CD4-positive, alpha-beta T cell treated with Interleukin-4 for 1 hour (primary cell): ENCODE results near the gene APAF1.
"Not testable (repeated sequence)": the region's sequence is repeated elsewhere in the genome, so short reads cannot be mapped to it uniquely, and the experiment has no call there.

Experiments used
- DNase-seq, 2 donors: peaks; one replicate each; pipeline ENCODE4 v3.0.0-alpha.2; 2020 to 2022

APAF1 gene

GRCh38 chr12:98644712-98645571 is at the start of gene APAF1, which contains the start of gene IKBIP:
APAF1 (plus strand) TSS chr12:98645290; CDS start chr12:98648360, 3,070 bp downstream.
IKBIP (minus strand) TSS chr12:98644788; CDS start chr12:98644701, 87 bp downstream.
- DNase-seq, result peak; percentile 94 to 96

DNA sequence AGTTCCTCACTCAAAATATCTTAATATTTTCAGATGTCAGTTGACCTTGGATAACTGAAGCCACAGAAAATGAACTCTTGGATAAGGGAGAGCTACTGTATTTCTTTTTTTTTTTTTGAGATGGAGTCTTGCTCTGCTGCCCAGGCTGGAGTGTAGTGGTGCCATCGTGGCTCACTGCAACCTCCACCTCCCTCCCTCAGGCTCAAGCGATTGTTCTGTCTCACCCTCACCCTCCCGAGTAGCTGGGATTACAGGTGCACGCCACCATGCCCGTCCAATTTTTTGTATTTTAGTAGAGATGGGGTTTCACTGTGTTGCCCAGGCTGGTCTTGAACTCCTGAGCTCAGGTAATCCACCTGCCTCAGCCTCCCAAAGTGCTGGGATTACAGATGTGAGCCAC is 47.8 kb upstream of the APAF1 start:
- not testable (repeated sequence) for DNase-seq

DNA sequence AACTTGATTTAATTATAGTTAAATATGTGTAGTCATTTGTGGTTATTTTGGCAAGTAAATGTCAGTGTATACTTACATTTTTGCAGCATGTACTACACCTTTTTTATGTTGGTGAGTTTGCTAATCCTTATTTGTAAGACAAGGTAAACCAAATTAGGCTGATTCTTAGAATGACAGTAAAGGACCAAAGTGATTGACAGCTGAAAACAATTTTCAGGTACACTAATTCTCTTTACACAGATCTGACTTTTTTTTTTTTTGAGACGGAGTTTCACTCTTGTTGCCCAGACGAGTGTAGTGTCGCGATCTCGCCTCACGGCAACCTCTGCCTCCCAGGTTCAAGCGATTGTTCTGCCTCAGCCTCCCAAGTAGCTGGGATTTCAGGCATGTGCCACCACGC is 43.2 kb upstream of the APAF1 start:
- DNase-seq, result no peak

- DNase-seq, result no peak
These were observed 38.6 kb upstream of the APAF1 start for GRCh38 chr12:98606359-98606988.

DNA sequence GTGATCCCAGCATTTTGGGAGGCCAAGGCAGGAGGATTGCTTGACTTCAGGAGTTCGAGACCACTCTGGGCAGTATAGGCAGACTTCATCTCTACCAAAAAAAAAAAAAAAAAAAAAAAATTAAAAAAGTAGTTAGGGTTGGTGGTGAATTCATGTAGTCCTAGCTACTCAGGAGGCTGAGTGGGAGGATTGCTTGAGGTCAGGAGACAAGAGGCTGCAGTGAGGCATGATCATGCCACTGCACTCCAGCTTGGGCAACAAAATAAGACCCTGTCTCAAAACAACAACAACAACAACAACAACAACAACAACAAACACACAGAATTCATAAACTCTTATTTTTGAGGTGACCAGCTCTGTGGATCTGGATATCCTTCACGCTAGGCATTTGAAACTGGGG is 34.5 kb upstream of the APAF1 start:
- DNase-seq, result no peak

DNA sequence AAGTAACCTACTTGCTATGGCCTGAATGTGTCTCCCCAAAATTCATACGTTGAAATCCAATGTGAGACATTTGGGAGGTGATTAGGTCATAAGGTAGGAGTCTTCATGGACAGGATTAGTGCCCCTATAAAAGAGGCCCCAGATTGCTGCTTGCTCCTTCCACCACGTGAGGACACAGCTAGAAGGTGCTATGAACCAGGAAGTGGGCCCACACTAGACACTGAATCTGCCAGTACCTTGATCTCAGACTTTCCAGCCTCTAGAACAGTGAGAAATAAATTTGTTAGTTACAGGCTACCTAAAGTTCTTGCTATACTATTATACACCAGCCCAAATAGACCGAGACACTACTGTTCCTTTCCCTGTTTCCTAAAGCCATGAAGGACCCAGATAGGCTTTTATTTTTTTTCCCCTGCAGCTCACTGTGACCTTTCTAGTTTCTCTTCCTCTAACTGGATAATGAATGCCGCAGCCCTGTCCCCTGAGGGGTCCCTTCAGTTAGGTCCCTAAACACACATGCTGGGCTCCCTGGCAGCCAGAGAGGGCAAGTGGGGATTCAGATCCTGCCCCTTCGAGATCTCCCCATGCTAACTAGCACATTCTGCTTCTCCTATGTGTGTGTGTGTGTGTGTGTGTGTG is 32.3 kb upstream of the APAF1 start:
- DNase-seq, result peak in 1 of 2 donors; percentile 22

DNA sequence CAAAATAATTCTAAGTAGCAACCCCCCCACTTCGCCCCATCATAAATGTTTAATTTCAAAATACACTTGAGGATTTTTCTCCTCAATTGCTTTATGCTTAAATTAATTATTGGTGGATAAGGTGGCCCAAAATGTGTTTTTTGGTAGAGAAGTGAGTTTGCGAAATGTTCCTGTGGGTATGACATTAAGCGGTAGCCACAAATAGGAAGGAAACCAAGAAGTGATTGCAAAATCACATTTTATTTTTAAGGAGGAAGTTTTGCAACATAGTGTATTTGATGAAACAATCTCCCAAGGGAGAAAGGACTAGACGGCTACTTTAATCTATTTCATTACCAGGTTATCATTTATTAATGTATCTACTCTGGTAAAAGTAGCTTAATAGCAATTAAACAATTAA is 26.1 kb upstream of the APAF1 start:
- no peak for DNase-seq

DNA sequence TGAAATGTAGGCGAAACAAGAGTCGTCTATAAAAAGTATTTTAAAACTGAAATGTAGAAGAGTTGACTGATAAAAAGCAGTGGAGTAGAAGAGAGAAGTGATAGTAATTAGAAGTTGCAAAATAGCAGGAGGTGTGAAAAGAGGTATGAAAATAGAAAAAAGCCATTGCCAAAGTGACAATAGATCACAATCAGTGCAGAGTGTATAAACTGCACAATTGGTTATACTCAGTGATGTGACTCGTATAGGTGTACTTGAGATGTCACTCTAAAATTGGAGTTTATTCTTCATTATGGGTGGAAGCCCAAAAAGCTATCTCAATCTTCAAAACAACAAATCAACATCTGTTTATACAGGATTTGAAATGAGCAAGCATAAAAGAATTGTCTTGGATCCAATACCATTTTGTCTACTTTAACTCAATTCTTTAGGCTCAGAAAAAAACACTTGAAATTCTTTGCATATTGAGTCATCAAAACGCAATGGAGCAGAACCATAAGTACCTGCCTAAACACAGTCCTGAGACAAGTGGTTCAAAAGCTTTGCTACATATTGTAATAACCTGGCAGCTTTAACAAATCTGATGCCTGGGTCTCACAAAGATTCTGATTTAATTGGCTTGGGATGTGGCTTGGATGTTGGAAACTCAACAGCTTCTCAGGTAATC is 9.3 kb upstream of the APAF1 start:
- DNase-seq, result no peak

DNA sequence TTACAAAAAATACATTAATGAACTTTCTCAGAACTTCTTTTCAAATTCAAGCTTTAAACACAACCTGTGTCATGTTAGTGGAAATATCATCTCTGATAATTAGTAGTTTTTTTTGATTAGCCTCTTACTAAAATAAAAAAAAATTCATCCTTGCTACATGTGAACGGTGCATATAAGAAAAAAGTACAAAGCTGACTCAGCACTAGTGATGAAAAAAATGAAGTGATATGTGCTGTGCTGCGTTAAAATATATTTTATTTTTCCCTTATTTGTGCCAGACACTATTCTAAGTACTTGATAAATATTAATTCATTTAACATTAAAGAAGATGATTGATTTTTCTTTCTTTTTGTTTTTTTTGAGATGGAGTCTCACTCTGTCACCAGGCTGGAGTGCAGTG is 8.0 kb upstream of the APAF1 start:
- no peak for DNase-seq

GRCh38 chr12:98638009-98638408 is 7.1 kb upstream of the APAF1 start:
- DNase-seq, result no peak

GRCh38 chr12:98639491-98639890 is 5.6 kb upstream of the APAF1 start:
- no peak for DNase-seq

DNA sequence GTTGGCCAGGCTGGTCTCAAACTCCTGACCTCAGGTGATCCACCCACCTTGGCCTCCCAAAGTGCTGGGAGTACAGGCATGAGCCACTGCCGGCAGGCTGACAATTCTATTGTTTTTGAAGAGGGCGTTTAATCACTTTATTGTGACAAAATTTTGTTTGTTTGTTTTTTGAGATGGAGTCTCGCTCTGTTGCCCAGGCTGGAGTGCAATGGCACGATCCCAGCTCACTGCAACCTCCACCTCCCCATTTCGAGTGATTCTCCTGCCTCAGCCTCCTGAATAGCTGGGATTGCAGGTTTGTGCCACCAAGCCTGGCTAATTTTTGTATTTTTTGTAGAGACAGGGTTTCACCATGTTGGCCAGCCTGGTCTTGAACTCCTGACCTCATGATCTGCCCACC is 2.3 kb upstream of the APAF1 start:
- DNase-seq, result not testable (repeated sequence)

- DNase-seq, result peak in 1 of 2 donors; percentile 12
These were observed 718 bp upstream of the APAF1 start for GRCh38 chr12:98644433-98644711.

- no peak for DNase-seq
These were observed 530 bp downstream of the APAF1 start for GRCh38 chr12:98645572-98646067.

DNA sequence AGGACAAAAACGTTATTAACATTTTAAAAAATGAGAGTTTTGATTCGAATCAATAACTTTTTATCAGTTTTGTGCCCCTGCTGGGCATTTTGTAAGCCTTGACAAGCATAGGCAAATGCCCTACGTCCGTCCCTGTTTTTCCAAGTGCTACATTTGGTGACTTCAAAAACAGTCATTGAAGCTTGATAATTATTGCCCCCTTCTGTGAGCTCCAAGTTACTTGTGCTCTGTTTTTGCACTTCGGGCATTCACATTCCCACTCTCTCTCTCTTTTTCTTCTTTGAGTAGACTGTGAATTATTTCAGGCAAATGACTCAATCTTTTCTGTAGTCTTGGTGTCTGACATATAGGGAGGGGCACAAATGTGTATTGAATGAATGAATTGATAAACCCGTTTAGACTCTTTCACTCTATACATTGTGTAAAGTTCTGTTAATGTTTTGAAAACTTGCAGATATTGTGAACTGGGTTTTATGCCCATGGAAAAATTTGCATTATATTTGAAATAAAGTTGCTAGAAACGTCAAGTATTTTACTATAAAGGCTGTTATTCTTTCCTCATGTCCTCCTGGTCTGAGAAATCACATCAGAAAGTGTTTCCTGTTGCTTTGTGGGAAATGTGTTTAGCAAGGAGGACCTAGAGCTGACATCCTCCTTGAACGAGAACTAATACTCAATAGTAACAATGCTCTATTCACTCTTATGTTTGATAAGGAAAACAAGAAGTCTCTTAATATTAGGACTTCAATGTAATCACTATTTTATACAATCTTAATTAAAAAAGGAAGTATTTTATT is 1.4 kb downstream of the APAF1 start:
- no peak for DNase-seq

DNA sequence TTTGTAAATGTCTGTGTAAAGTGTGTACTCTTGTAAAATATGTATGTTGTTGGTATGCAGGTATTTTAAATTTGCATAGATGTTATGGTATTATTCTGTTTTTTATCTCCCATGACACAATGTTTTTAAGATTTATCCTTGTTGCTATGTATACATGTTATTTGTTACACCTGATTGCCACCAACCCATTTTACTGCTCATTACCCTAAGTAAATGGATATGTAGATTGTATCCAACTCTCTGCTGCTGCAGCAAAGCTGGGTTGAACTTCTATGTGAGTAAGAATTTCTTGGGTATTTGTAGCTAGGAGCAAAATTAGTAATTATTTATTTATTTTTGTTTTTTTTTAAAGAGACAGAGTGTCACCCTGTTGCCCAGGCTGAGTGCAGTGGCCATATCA is 6.2 kb downstream of the APAF1 start:
- no peak for DNase-seq

GRCh38 chr12:98653866-98654493 is 8.9 kb downstream of the APAF1 start:
- peak in 1 of 2 donors; percentile 68 for DNase-seq

DNA sequence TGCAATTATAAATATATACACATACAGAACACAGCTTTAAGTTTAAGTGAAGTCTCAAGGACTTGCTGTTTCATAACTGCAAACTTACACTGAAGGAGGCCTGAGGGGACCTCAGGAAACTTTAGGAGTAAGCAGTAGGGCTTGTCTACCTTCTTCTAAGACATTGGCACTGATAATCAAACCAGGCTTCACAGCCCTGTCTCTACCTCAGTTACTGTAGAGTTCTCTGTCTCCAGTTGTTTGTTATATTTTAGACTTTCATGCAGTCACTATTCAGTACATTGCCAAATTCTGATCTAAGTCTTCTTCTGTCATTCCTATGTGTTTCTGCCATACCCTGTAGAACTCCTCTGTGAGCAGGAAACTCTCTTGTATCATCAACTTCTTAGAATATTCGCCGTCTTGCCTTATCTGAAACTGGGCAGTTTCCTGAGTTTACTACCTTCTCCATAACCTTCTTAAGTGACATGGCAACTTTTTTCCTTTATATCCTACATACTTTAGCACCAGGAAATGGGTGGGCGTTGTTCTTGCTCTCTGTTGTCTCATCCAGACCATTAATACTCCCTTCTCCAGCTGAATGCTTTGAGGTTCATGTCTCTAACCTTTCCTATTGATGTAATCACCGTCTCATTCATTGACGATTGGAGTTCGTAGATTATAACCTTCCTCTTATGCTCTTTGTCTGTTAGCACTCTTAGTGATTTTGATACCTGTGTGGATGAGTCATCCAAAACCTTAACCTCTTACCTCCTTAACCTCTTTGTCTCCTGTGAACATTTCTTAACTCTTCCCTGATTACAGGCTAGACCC is 11.4 kb downstream of the APAF1 start:
- DNase-seq, result no peak

GRCh38 chr12:98660521-98660920 is 15.4 kb downstream of the APAF1 start:
- DNase-seq, result no peak

GRCh38 chr12:98669751-98670150 is 24.7 kb downstream of the APAF1 start:
- DNase-seq, result peak in 1 of 2 donors; percentile 4

GRCh38 chr12:98671459-98671858 is 26.4 kb downstream of the APAF1 start:
- no peak for DNase-seq
